HG03457 (cell line): ENCODE measurements around the gene ACTL6A.
A peak's percentile ranks its signal among the peaks of the same experiment; 100 is the strongest.

Experiments used
- ATAC-seq: cut with Tn5 transposase; IDR thresholded peaks from one replicate; pipeline ENCODE4 v1.9.1; 2021; ENCODE audit warnings: moderate number of reproducible peaks; ENCODE audit not compliant: unreplicated experiment

ACTL6A gene

GRCh38 chr3:179589143-179589542, 26.4 kb downstream of the ACTL6A start:
- peak; percentile 55 for ATAC-seq

- no peak for ATAC-seq
Measured at GRCh38 chr3:179590669-179591068, 27.9 kb downstream of the ACTL6A start.

GRCh38 chr3:179591313-179591712, 28.6 kb downstream of the ACTL6A start:
- no peak for ATAC-seq

- ATAC-seq, result no peak
Measured at GRCh38 chr3:179599531-179599930, 36.8 kb downstream of the ACTL6A start.

- no peak for ATAC-seq
Measured at GRCh38 chr3:179603321-179603720, 40.6 kb downstream of the ACTL6A start.

- ATAC-seq, result no peak
Measured at GRCh38 chr3:179603831-179604230, 41.1 kb downstream of the ACTL6A start.

- peak; percentile 93 for ATAC-seq
Measured at GRCh38 chr3:179604321-179605078, 41.8 kb downstream of the ACTL6A start, which contains the start of the genes MRPL47 and NDUFB5. Gene MRPL47 (minus strand): TSS chr3:179604638. CDS start chr3:179604624, 14 bp downstream. Gene NDUFB5 (plus strand): TSS chr3:179604794. CDS start chr3:179604816, 22 bp downstream.

GRCh38 chr3:179606534-179607085, 43.9 kb downstream of the ACTL6A start:
- ATAC-seq, result no peak

- ATAC-seq, result peak; percentile 40
Measured at GRCh38 chr3:179608931-179609720, 46.4 kb downstream of the ACTL6A start.

GRCh38 chr3:179610066-179610465, 47.3 kb downstream of the ACTL6A start:
- no peak for ATAC-seq

- ATAC-seq, result no peak
Measured at GRCh38 chr3:179613807-179614206, 51.1 kb downstream of the ACTL6A start.

- ATAC-seq, result no peak
Measured at GRCh38 chr3:179615458-179616173, 52.9 kb downstream of the ACTL6A start.

GRCh38 chr3:179622023-179622422, 59.3 kb downstream of the ACTL6A start:
- ATAC-seq, result no peak

- ATAC-seq, result no peak
Measured at GRCh38 chr3:179624451-179624850, 61.7 kb downstream of the ACTL6A start.

- no peak for ATAC-seq
Measured at GRCh38 chr3:179630753-179631451, 68.2 kb downstream of the ACTL6A start.
